ENCODE results near the gene AFG3L2. TPM values are rescaled to one million over a fixed set of nuclear protein-coding genes. Genes with fewer than 3 reads are reported as not detected.

The AFG3L2 gene
- total and polyA plus RNA-seq, 10 of the 15 experiments (the other 5 are each of a cell fraction or from before 2014, with no cell fraction given) = 21.0 to 72.7 (median 57.7) TPM

- intact Hi-C loops (cut with micrococcal nuclease; ENCODE audit: unreplicated experiment) (no loop called here), in situ Hi-C loops (cut with MboI) (no loop called here)
- FAIRE-seq (peak; percentile 44), DNase-seq (ENCODE audit: low read depth, low spot score) (no peak), ATAC-seq (peak; percentile 41)
- POLR2A ChIA-PET = no interaction called here
- SMC1A ChIA-PET (ENCODE audit: uncharacterized antibody, unreplicated experiment) = interaction anchor here (1.1 kb wide), 1 partner anchor 17 kb away, joined by 4 read pairs; no protein-coding TSS in a partner anchor
- CTCF ChIA-PET = interaction anchor here (3.1 kb wide), 1 partner anchor 9 kb away, joined by 20 read pairs; no protein-coding TSS in a partner anchor
- no peaks in the 10 kb centered on the region for H3K79me2 ChIP-seq (ENCODE audit: control insufficient read depth, insufficient read depth, low read length)
- H3K9me3 ChIP-seq (replicated peaks; ENCODE audit: control insufficient read depth, insufficient read depth, low read length) = no peaks in the 10 kb centered on the region
- H3K27ac ChIP-seq (ENCODE audit: control insufficient read depth, insufficient read depth) = no peak overlapping the region
- RAD21 ChIA-PET (ENCODE audit: unreplicated experiment) = no interaction called here
- no peaks in the 10 kb centered on the region for H3K4me1 ChIP-seq (ENCODE audit: control insufficient read depth, insufficient read depth, low read length)
- WGBS (ENCODE audit: insufficient coverage, insufficient replicate concordance, low lambda C conversion rate, missing lambda C conversion rate) = 84% methylated on average over 6 of the region's 6 CpGs
- H3K4me3 ChIP-seq = no peak overlapping the region
- H3K4me2 ChIP-seq (ENCODE audit: control insufficient read depth, insufficient read depth) = no peak overlapping the region
- no peaks in the 10 kb centered on the region for H4K20me1 ChIP-seq (ENCODE audit: control insufficient read depth, insufficient read depth)
- no peak overlapping the region for H2AFZ ChIP-seq (ENCODE audit: control insufficient read depth, low read depth, low read length)
- TSS peak; percentile 8 for BruUV-seq (replicated peaks)
- H3K27me3 ChIP-seq (replicated peaks in 1 of 2; ENCODE audit: control insufficient read depth in 2 of 2, insufficient read depth in 2 of 2, low read length in 1 of 2) = no peaks in the 10 kb centered on the region
- H3K9ac ChIP-seq (ENCODE audit: control insufficient read depth, insufficient read depth, low read length) = no peak overlapping the region
- peaks cover 6 to 18% of the 10 kb centered on the region in 2 experiments; a peak in 3 of 4 replicates for H3K36me3 ChIP-seq (ENCODE audit: control insufficient read depth in 2 of 2, insufficient read depth in 2 of 2, low read length in 1 of 2)
- no peak for TF ChIP-seq SIN3A (IDR thresholded peaks at IDR 0.05; ENCODE audit: low read depth, low read length)
- TF ChIP-seq MTA2 (IDR thresholded peaks at IDR 0.05; ENCODE audit: low read depth) = peak; percentile 54; the same call in 1 of the 2 replicates
- TF ChIP-seq BHLHE40 (IDR thresholded peaks at IDR 0.05; ENCODE audit: borderline replicate concordance in 1 of 2, low read depth in 2 of 2, low read length in 1 of 2) = peak in 1 of 2 experiments; percentile 10; a peak in 1 of 4 replicates
- TF ChIP-seq NFYA (IDR thresholded peaks at IDR 0.05; ENCODE audit: borderline replicate concordance, low read depth, low read length) = no peak
- TF ChIP-seq SREBF1 (IDR thresholded peaks at IDR 0.05; ENCODE audit: low read length) = no peak
- no peak for TF ChIP-seq BMI1 (IDR thresholded peaks at IDR 0.05; ENCODE audit: borderline replicate concordance)
- TF ChIP-seq GATAD2B (conservative IDR thresholded peaks at IDR 0.05; ENCODE audit: low read depth) = no peak
- peak; percentile 17; the same call in 1 of the 2 replicates for TF ChIP-seq PKNOX1 (IDR thresholded peaks at IDR 0.05)
- no peak for TF ChIP-seq SMAD1 (IDR thresholded peaks at IDR 0.05; ENCODE audit: low read depth, partially characterized antibody)
- TF ChIP-seq POLR2AphosphoS5 (IDR thresholded peaks at IDR 0.05; ENCODE audit: low read length) = no peak
- no peak for TF ChIP-seq ZBTB11 (CRISPR knock-in tag; IDR thresholded peaks at IDR 0.05)
- TF ChIP-seq CEBPZ (IDR thresholded peaks at IDR 0.05; ENCODE audit: low read depth, low read length) = no peak
- TF ChIP-seq STAT1 (conservative IDR thresholded peaks at IDR 0.05) = no peak
- TF ChIP-seq TBL1XR1 (IDR thresholded peaks at IDR 0.05; ENCODE audit: low read depth, low read length) = no peak
- TF ChIP-seq SMAD5 (IDR thresholded peaks at IDR 0.05; ENCODE audit: low read depth) = no peak
Measured at GRCh38 chr18:12336887-12337286, 40.1 kb downstream of the AFG3L2 start.

Measured in GM12878 (cell line).